Measurements from ENCODE around the gene SP4. TPM values are rescaled to one million over a fixed set of nuclear protein-coding genes. Genes with fewer than 3 reads are reported as not detected.

The SP4 gene
- total and polyA plus RNA-seq, 2 donors (not counting 1 experiment from before 2014, with no cell fraction given) = 7.1 to 42.4 TPM

GRCh38 chr7:21548491-21548890 lies 120.6 kb downstream of the SP4 start:
- Mint-ChIP-seq H3K27ac (no peak overlapping the region), H3K4me1 (peaks cover 6% of the 10 kb centered on the region), H3K4me3 (no peak overlapping the region), H3K9me3 (ENCODE audit: insufficient read depth) (no peaks in the 10 kb centered on the region), H3K27me3 (peaks cover 29% of the 10 kb centered on the region)
- peaks cover 4 to 8% of the 10 kb centered on the region in 2 donors for H3K4me1 ChIP-seq (ENCODE audit: control insufficient read depth in 2 of 2, insufficient read depth in 2 of 2, low read length in 2 of 2)
- no peaks in the 10 kb centered on the region for H3K9me3 ChIP-seq (ENCODE audit: control extremely low read depth in 1 of 3, control insufficient read depth in 2 of 3, insufficient read depth in 1 of 3, low read length in 2 of 3)
- no peaks in the 10 kb centered on the region for H3K79me2 ChIP-seq (ENCODE audit: control insufficient read depth, insufficient read depth, low read length)
- intact Hi-C loops (cut with micrococcal nuclease) = no loop called here
- 73% methylated on average over 3 of the region's 3 CpGs for WGBS (ENCODE audit: insufficient coverage)
- H3K27me3 ChIP-seq (replicated peaks in 1 of 4; ENCODE audit: control extremely low read depth in 1 of 4, control insufficient read depth in 3 of 4, insufficient read depth in 4 of 4, low read length in 3 of 4) = peaks cover 0 to 24% (median 11%) of the 10 kb centered on the region in 4 experiments
- no peak overlapping the region for H2AFZ ChIP-seq (ENCODE audit: insufficient read depth, low read depth, low read length, poor library complexity, severe bottlenecking)
- H3K27ac ChIP-seq (ENCODE audit: low read length in 2 of 2) = no peak overlapping the region
- DNase-seq = no peak
- ATAC-seq (ENCODE audit: low read depth) = no peak
- no peak overlapping the region for H3K4me3 ChIP-seq (ENCODE audit: control extremely low read depth in 1 of 5, extremely low read depth in 1 of 5, insufficient read depth in 1 of 5, low read depth in 2 of 5, low read length in 4 of 5)
- H4K20me1 ChIP-seq (ENCODE audit: control insufficient read depth, insufficient read depth, low read length, poor library complexity, severe bottlenecking) = no peaks in the 10 kb centered on the region
- TF ChIP-seq EZH2 (IDR thresholded peaks at IDR 0.05; ENCODE audit: borderline replicate concordance, insufficient read depth, low read depth, low read length, poor library complexity, severe bottlenecking) (no peak), CTCF (IDR thresholded peaks at IDR 0.05) (no peak)
- H3K4me2 ChIP-seq (replicated peaks; ENCODE audit: low read depth, low read length, poor library complexity, severe bottlenecking) = no peak overlapping the region
- CTCF ChIA-PET = no interaction called here
- H3K36me3 ChIP-seq (replicated peaks in 1 of 2; ENCODE audit: control extremely low read depth in 1 of 2, control insufficient read depth in 1 of 2, extremely low read depth in 1 of 2, insufficient read depth in 2 of 2, low read length in 1 of 2) = no peaks in the 10 kb centered on the region
- no peak overlapping the region for H3K9ac ChIP-seq (ENCODE audit: low read length)
- POLR2A ChIA-PET = no interaction called here

- 90% methylated on average over 2 of the region's 3 CpGs for WGBS (ENCODE audit: insufficient coverage)
- Histone ChIP-seq H3K27me3 (replicated peaks in 1 of 4; ENCODE audit: control extremely low read depth in 1 of 4, control insufficient read depth in 3 of 4, insufficient read depth in 4 of 4, low read length in 3 of 4) (peaks cover 0 to 11% (median 5%) of the 10 kb centered on the region in 4 experiments), H2AFZ (ENCODE audit: insufficient read depth, low read depth, low read length, poor library complexity, severe bottlenecking) (no peak overlapping the region), H3K27ac (ENCODE audit: low read length in 2 of 2) (no peak overlapping the region), H3K4me2 (replicated peaks; ENCODE audit: low read depth, low read length, poor library complexity, severe bottlenecking) (no peak overlapping the region), H3K9me3 (ENCODE audit: control extremely low read depth in 1 of 3, control insufficient read depth in 2 of 3, insufficient read depth in 1 of 3, low read length in 2 of 3) (no peaks in the 10 kb centered on the region), H3K79me2 (ENCODE audit: control insufficient read depth, insufficient read depth, low read length) (no peaks in the 10 kb centered on the region), H3K9ac (ENCODE audit: low read length) (no peak overlapping the region), H3K36me3 (replicated peaks in 1 of 2; ENCODE audit: control extremely low read depth in 1 of 2, control insufficient read depth in 1 of 2, extremely low read depth in 1 of 2, insufficient read depth in 2 of 2, low read length in 1 of 2) (no peaks in the 10 kb centered on the region), H3K4me1 (ENCODE audit: control insufficient read depth in 2 of 2, insufficient read depth in 2 of 2, low read length in 2 of 2) (no peaks in the 10 kb centered on the region), H4K20me1 (ENCODE audit: control insufficient read depth, insufficient read depth, low read length, poor library complexity, severe bottlenecking) (no peaks in the 10 kb centered on the region), H3K4me3 (ENCODE audit: control extremely low read depth in 1 of 5, extremely low read depth in 1 of 5, insufficient read depth in 1 of 5, low read depth in 2 of 5, low read length in 4 of 5) (no peak overlapping the region)
- no peak for ATAC-seq (ENCODE audit: low read depth)
- H3K4me3 Mint-ChIP-seq = no peak overlapping the region
- TF ChIP-seq EZH2 (IDR thresholded peaks at IDR 0.05; ENCODE audit: borderline replicate concordance, insufficient read depth, low read depth, low read length, poor library complexity, severe bottlenecking) (no peak), CTCF (IDR thresholded peaks at IDR 0.05) (no peak)
- intact Hi-C loops (cut with micrococcal nuclease) = no loop called here
- peaks cover 21% of the 10 kb centered on the region for H3K27me3 Mint-ChIP-seq
- H3K9me3 Mint-ChIP-seq (ENCODE audit: insufficient read depth) = no peaks in the 10 kb centered on the region
- DNase-seq = no peak
- H3K27ac Mint-ChIP-seq = no peak overlapping the region
- ChIA-PET CTCF (interaction anchor here (0.9 kb wide), 1 partner anchor 318 kb away, joined by 3 read pairs; no protein-coding TSS in a partner anchor), POLR2A (no interaction called here)
- H3K4me1 Mint-ChIP-seq = no peaks in the 10 kb centered on the region
Observed at GRCh38 chr7:21550076-21550475, 122.2 kb downstream of the SP4 start.

All from B cell (primary cell).